Stimulated activated naive CD4-positive, alpha-beta T cell treated with Interleukin-2 at 50 U/mL for 16 hours (primary cell): ENCODE measurements around the gene ARHGEF16.

Experiments used
- DNase-seq: peaks from one replicate; lab custom pipeline; 2025; lab: John Stamatoyannopoulos, UW

The ARHGEF16 gene

GRCh38 chr1:3453891-3454810, at the start of gene ARHGEF16:
ARHGEF16 (plus strand) TSS chr1:3454665; CDS start chr1:3463085, 8,420 bp downstream.
- DNase-seq = no peak

- DNase-seq = no peak
Measured at GRCh38 chr1:3404801-3405200, 49.7 kb upstream of the ARHGEF16 start.

- no peak for DNase-seq
Measured at GRCh38 chr1:3405491-3405890, 49.0 kb upstream of the ARHGEF16 start.

GRCh38 chr1:3405974-3406867, 48.2 kb upstream of the ARHGEF16 start:
- no peak for DNase-seq

GRCh38 chr1:3407021-3407420, 47.4 kb upstream of the ARHGEF16 start:
- no peak for DNase-seq

GRCh38 chr1:3408751-3409266, 45.7 kb upstream of the ARHGEF16 start:
- no peak for DNase-seq

GRCh38 chr1:3409366-3410141, 44.9 kb upstream of the ARHGEF16 start:
- DNase-seq = no peak

GRCh38 chr1:3410142-3410925, 44.1 kb upstream of the ARHGEF16 start:
- DNase-seq = no peak

GRCh38 chr1:3411806-3412205, 42.7 kb upstream of the ARHGEF16 start:
- DNase-seq = no peak

GRCh38 chr1:3412376-3412775, 42.1 kb upstream of the ARHGEF16 start:
- no peak for DNase-seq

GRCh38 chr1:3413975-3414710, 40.3 kb upstream of the ARHGEF16 start:
- DNase-seq = no peak

- no peak for DNase-seq
Measured at GRCh38 chr1:3415260-3416090, 39.0 kb upstream of the ARHGEF16 start.

- no peak for DNase-seq
Measured at GRCh38 chr1:3417082-3417739, 37.3 kb upstream of the ARHGEF16 start.

- no peak for DNase-seq
Measured at GRCh38 chr1:3417934-3418333, 36.5 kb upstream of the ARHGEF16 start.

- DNase-seq = no peak
Measured at GRCh38 chr1:3418600-3418999, 35.9 kb upstream of the ARHGEF16 start.

- no peak for DNase-seq
Measured at GRCh38 chr1:3419415-3420204, 34.9 kb upstream of the ARHGEF16 start.

- no peak for DNase-seq
Measured at GRCh38 chr1:3420218-3420951, 34.1 kb upstream of the ARHGEF16 start.
